PFSK-1 (cell line): ENCODE results near the gene COL1A2.

Source experiments
- FOXP2 ChIP-seq: optimal IDR thresholded peaks from 2 replicates; pipeline ENCODE3; 2011; ENCODE audit warnings: borderline replicate concordance, control low read depth, inconsistent platforms; ENCODE audit not compliant: insufficient read depth; ENCODE audit errors: extremely low read length, extremely low read depth
- POLR2AphosphoS5 ChIP-seq: IDR thresholded peaks from 2 replicates; pipeline ENCODE4 v1.6.1; 2012; ENCODE audit warnings: low read depth, mild to moderate bottlenecking, control low read depth, low read length, moderate library complexity
- REST ChIP-seq, 2 experiments: IDR thresholded peaks; 2 replicates each; pipeline versions ENCODE4 v1.6.1 to v1.8.0; 2011 to 2012; ENCODE audit warnings: low read depth in 2 of 2, low read length in 2 of 2, control low read depth in 1 of 2, inconsistent platforms in 1 of 2, mild to moderate bottlenecking in 1 of 2, moderate library complexity in 1 of 2; ENCODE audit not compliant: insufficient read depth in 1 of 2
- SIN3A ChIP-seq: IDR thresholded peaks from 2 replicates; pipeline ENCODE4 v1.6.1; 2012; ENCODE audit warnings: mild to moderate bottlenecking, low read length, moderate library complexity, borderline replicate concordance; ENCODE audit not compliant: insufficient read depth
- TAF1 ChIP-seq: IDR thresholded peaks from 2 replicates; pipeline ENCODE4 v1.6.1; 2012; ENCODE audit warnings: low read length, control low read depth, borderline replicate concordance; ENCODE audit not compliant: insufficient read depth

COL1A2 gene

GRCh38 chr7:94392393-94392786 is 2.3 kb upstream of the COL1A2 start:
- no peak for TF ChIP-seq POLR2AphosphoS5
- TF ChIP-seq TAF1 = peak; percentile 12; the same call in 1 of the 2 replicates

- no peak for TF ChIP-seq TAF1
- TF ChIP-seq POLR2AphosphoS5 = no peak
- no peak for TF ChIP-seq FOXP2
- TF ChIP-seq SIN3A = no peak
- no peak for TF ChIP-seq REST (IDR thresholded peaks at IDR 0.05; ENCODE audit: insufficient read depth in 1 of 2, low read depth in 2 of 2, low read length in 2 of 2)
Measured at GRCh38 chr7:94393246-94394108, 1.2 kb upstream of the COL1A2 start.

- TF ChIP-seq POLR2AphosphoS5 = no peak
Measured at GRCh38 chr7:94394109-94394436, 622 bp upstream of the COL1A2 start.

- TF ChIP-seq REST (IDR thresholded peaks at IDR 0.05; ENCODE audit: insufficient read depth in 1 of 2, low read depth in 2 of 2, low read length in 2 of 2) = no peak
- TF ChIP-seq SIN3A = peak; percentile 9; the same call in 1 of the 2 replicates
Measured at GRCh38 chr7:94395141-94396036, 694 bp downstream of the COL1A2 start.

- no peak for TF ChIP-seq SIN3A
- TF ChIP-seq TAF1 = 0 out of 2 replicates have a peak, but pooled peaks have one; percentile 30
Measured at GRCh38 chr7:94396037-94396431, 1.3 kb downstream of the COL1A2 start.

- no peak for TF ChIP-seq POLR2AphosphoS5
- no peak for TF ChIP-seq REST (IDR thresholded peaks at IDR 0.05; ENCODE audit: insufficient read depth in 1 of 2, low read depth in 2 of 2, low read length in 2 of 2)
- TF ChIP-seq TAF1 = no peak
- no peak for TF ChIP-seq FOXP2
- no peak for TF ChIP-seq SIN3A
Measured at GRCh38 chr7:94396596-94396995, 1.9 kb downstream of the COL1A2 start.
